Fibroblast of lung (primary cell): Measurements from ENCODE around the gene DAPK1. TPM values are rescaled to one million over a fixed set of nuclear protein-coding genes. Genes with fewer than 3 reads are reported as not detected.

ENCODE experiments used
- DNase-seq, 2 donors: peaks; one replicate each; pipeline versions ENCODE4 v3.0.0 to v3.0.0-alpha.2; 2010; ENCODE audit warnings: low read depth in 2 of 2
- H2AFZ ChIP-seq: 2 replicates; pipeline ENCODE4 v1.5.1; 2012; ENCODE audit warnings: low read length, control low read depth, inconsistent platforms
- H3K27ac ChIP-seq: 2 replicates; pipeline ENCODE4 v1.5.1; 2011; ENCODE audit warnings: low read length, control low read depth; ENCODE audit not compliant: insufficient read depth
- H3K27me3 ChIP-seq: 2 replicates; pipeline ENCODE4 v1.5.1; 2011; ENCODE audit warnings: mild to moderate bottlenecking, low read length; ENCODE audit not compliant: control insufficient read depth, insufficient read depth
- H3K36me3 ChIP-seq: 2 replicates; pipeline ENCODE4 v1.5.1; 2011; ENCODE audit warnings: low read length; ENCODE audit not compliant: control insufficient read depth, insufficient read depth
- H3K4me1 ChIP-seq: 2 replicates; pipeline ENCODE4 v1.5.1; 2011; ENCODE audit warnings: low read length; ENCODE audit not compliant: control insufficient read depth, insufficient read depth; ENCODE audit errors: extremely low read depth
- H3K4me2 ChIP-seq: 2 replicates; pipeline ENCODE4 v1.5.1; 2011; ENCODE audit warnings: low read length, control low read depth; ENCODE audit not compliant: insufficient read depth; ENCODE audit errors: extremely low read depth
- H3K4me3 ChIP-seq, 4 experiments: fragments of 200-600 bp in 1 of 4; sonication (generic) in 1 of 4; replicated peaks in 1 of 4; 2 replicates each; pipeline ENCODE4 v1.5.1; 2011 to 2016; ENCODE audit warnings: low read length in 4 of 4, low read depth in 3 of 4, mild to moderate bottlenecking in 3 of 4, control low read depth in 2 of 4, inconsistent platforms in 1 of 4, mixed read lengths in 1 of 4; ENCODE audit not compliant: insufficient read depth in 1 of 4; ENCODE audit errors: control extremely low read depth in 1 of 4
- H3K79me2 ChIP-seq: 2 replicates; pipeline ENCODE4 v1.5.1; 2012; ENCODE audit warnings: mild to moderate bottlenecking, low read length, inconsistent platforms; ENCODE audit not compliant: control insufficient read depth, insufficient read depth
- H3K9ac ChIP-seq: 2 replicates; pipeline ENCODE4 v1.5.1; 2011; ENCODE audit warnings: mild to moderate bottlenecking, low read length, control low read depth; ENCODE audit not compliant: insufficient read depth
- H3K9me3 ChIP-seq: 2 replicates; pipeline ENCODE4 v1.5.1; 2012; ENCODE audit warnings: low read depth, low read length; ENCODE audit not compliant: control insufficient read depth, insufficient read depth
- H4K20me1 ChIP-seq: 2 replicates; pipeline ENCODE4 v1.5.1; 2011; ENCODE audit warnings: low read length; ENCODE audit not compliant: control insufficient read depth, insufficient read depth; ENCODE audit errors: extremely low read depth
- CTCF ChIP-seq, 2 donors: IDR thresholded peaks in 1 of 2; conservative IDR thresholded peaks in 1 of 2; 1 replicate in 1 of 2; 2 replicates in 1 of 2; pipeline ENCODE4 v1.5.1; 2011 to 2012; ENCODE audit warnings: low read length in 2 of 2, control low read depth in 1 of 2, inconsistent platforms in 1 of 2, low read depth in 1 of 2, mild to moderate bottlenecking in 1 of 2
- EZH2 ChIP-seq: IDR thresholded peaks from 2 replicates; pipeline ENCODE4 v1.5.1; 2012; ENCODE audit warnings: low read length, control low read depth, mild to moderate bottlenecking; ENCODE audit errors: missing control alignments
- polyA minus RNA-seq: library from RNA; depleted of rRNA, polyadenylated mRNA; stranded (reverse); fragments of >200 nt; gene quantifications from 2 replicates; pipeline ENCODE4 v1.2.3, GENCODE V29; 2011; ENCODE audit warnings: low replicate concordance
- polyA plus RNA-seq, 2 donors: library from polyadenylated mRNA; depleted of rRNA in 1 of 2; stranded (reverse) in 1 of 2; unstranded in 1 of 2; fragments of >200 nt; gene quantifications; 2 replicates each; pipeline ENCODE4 v1.2.1, GENCODE V29; 2011 to 2012; ENCODE audit warnings: missing spikeins in 1 of 2
- total RNA-seq: library from RNA; depleted of rRNA; stranded (reverse); fragments of >200 nt; gene quantifications from 2 replicates; pipeline ENCODE4 v1.2.1, GENCODE V29; 2014

Gene DAPK1
- total RNA-seq (15.5 and 18.5 TPM in 2 replicates), polyA plus RNA-seq (1.1 and 5.1 TPM in 2 replicates), polyA minus RNA-seq (3.0 and 23.8 TPM in 2 replicates)
- 0.79 and 3.3 TPM in 2 replicates for polyA plus RNA-seq (2012)

GRCh38 chr9:87497604-87498045 is at the start of gene DAPK1:
TSS of gene DAPK1 (plus strand) at chr9:87497867. CDS start at chr9:87499078, 1,211 bp downstream.
- Histone ChIP-seq H4K20me1 (no peaks in the 10 kb centered on the region), H3K27me3 (no peaks in the 10 kb centered on the region), H3K4me1 (no peaks in the 10 kb centered on the region), H2AFZ (peak within 1 kb of the TSS; percentile 20), H3K36me3 (no peaks in the 10 kb centered on the region), H3K9me3 (no peaks in the 10 kb centered on the region), H3K79me2 (no peaks in the 10 kb centered on the region), H3K4me2 (peak within 1 kb of the TSS; percentile 69), H3K4me3 (peak within 1 kb of the TSS; percentile 32 to 61 (median 55)), H3K27ac (no peak within 1 kb of the TSS), H3K9ac (peak within 1 kb of the TSS; percentile 16)
- TF ChIP-seq EZH2 (no peak), CTCF (conservative IDR thresholded peaks at IDR 0.05 in 1 of 2, IDR thresholded peaks at IDR 0.05 in 1 of 2; ENCODE audit: low read depth in 1 of 2, low read length in 2 of 2) (no peak)
- peak; percentile 34 to 60 for DNase-seq

DNA sequence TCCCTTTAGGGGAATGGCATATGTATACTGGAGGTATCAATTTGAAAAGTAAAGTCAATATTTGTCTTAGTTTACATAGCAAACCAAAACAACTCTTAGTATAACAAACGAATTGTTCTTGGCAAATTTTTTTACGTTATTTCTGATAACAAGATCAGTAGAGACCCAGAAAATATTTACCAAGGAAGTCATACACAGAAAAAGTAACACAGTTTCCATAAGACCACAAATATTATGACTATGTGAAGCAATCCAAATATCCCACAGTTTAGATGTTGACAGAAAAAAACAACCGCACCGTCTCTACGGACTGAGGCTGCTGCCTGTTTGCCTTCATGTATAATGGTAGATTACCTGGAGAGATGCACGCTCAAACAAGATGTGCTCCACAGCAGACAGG is 46.5 kb upstream of the DAPK1 start:
- Histone ChIP-seq H3K9me3 (no peaks in the 10 kb centered on the region), H4K20me1 (no peaks in the 10 kb centered on the region), H3K27me3 (no peaks in the 10 kb centered on the region), H2AFZ (no peak overlapping the region), H3K9ac (no peak overlapping the region), H3K36me3 (no peaks in the 10 kb centered on the region), H3K27ac (no peak overlapping the region), H3K4me3 (no peak overlapping the region), H3K4me1 (no peaks in the 10 kb centered on the region), H3K4me2 (no peak overlapping the region), H3K79me2 (no peaks in the 10 kb centered on the region)
- no peak for DNase-seq
- TF ChIP-seq CTCF (conservative IDR thresholded peaks at IDR 0.05 in 1 of 2, IDR thresholded peaks at IDR 0.05 in 1 of 2; ENCODE audit: low read depth in 1 of 2, low read length in 2 of 2) (no peak), EZH2 (no peak)

DNA sequence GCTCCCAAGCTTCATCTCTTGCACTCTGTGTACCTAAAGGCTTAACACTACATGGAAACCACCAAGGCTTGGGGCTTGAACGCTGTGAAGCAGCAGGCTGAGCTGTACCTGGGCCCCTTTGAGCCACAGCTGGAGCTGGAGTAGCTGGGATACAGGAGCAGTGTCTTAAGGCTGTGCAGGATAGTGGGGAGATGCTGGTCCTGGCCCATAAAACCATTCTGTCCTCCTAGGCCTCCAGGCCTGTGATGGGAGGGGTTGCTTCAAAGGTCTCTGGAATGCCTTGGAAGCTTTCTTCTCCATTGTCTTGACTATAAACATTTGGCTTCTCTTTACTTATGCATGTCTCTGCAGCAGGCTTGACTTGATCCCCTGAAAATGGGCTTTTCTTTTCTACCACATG is 42.3 kb upstream of the DAPK1 start:
- H3K27ac ChIP-seq: no peak overlapping the region
- no peaks in the 10 kb centered on the region for H3K9me3 ChIP-seq
- no peak overlapping the region for H3K4me2 ChIP-seq
- no peaks in the 10 kb centered on the region for H3K36me3 ChIP-seq
- H2AFZ ChIP-seq: no peak overlapping the region
- no peaks in the 10 kb centered on the region for H3K79me2 ChIP-seq
- H3K9ac ChIP-seq: no peak overlapping the region
- no peaks in the 10 kb centered on the region for H3K27me3 ChIP-seq
- H3K4me1 ChIP-seq: no peaks in the 10 kb centered on the region
- H4K20me1 ChIP-seq: no peaks in the 10 kb centered on the region
- no peak overlapping the region for H3K4me3 ChIP-seq
- DNase-seq: no peak
- TF ChIP-seq CTCF (conservative IDR thresholded peaks at IDR 0.05 in 1 of 2, IDR thresholded peaks at IDR 0.05 in 1 of 2; ENCODE audit: low read depth in 1 of 2, low read length in 2 of 2) (no peak), EZH2 (no peak)
